GM21423 (cell line): ENCODE results near the gene UCMA.
"Not testable (repeated sequence)": the region's sequence is repeated elsewhere in the genome, so short reads cannot be mapped to it uniquely, and the experiment has no call there.

Experiments
- ATAC-seq: cut with Tn5 transposase; IDR thresholded peaks from one replicate; pipeline ENCODE4 v1.9.1; 2021; ENCODE audit warnings: mild to moderate bottlenecking, moderate library complexity; ENCODE audit not compliant: unreplicated experiment

The UCMA gene

GRCh38 chr10:13234172-13234571, at the start of gene UCMA:
UCMA (minus strand) TSS chr10:13234374; CDS start chr10:13234258, 116 bp downstream.
- no peak for ATAC-seq

- not testable (repeated sequence) for ATAC-seq
Observed at GRCh38 chr10:13282348-13282747, 48.2 kb upstream of the UCMA start.

GRCh38 chr10:13276749-13277365, 42.7 kb upstream of the UCMA start:
- no peak for ATAC-seq

GRCh38 chr10:13276146-13276545, 42.0 kb upstream of the UCMA start:
- ATAC-seq, result not testable (repeated sequence)

- no peak for ATAC-seq
Observed at GRCh38 chr10:13272164-13272571, 38.0 kb upstream of the UCMA start.

- no peak for ATAC-seq
Observed at GRCh38 chr10:13271552-13272163, 37.5 kb upstream of the UCMA start.

DNA sequence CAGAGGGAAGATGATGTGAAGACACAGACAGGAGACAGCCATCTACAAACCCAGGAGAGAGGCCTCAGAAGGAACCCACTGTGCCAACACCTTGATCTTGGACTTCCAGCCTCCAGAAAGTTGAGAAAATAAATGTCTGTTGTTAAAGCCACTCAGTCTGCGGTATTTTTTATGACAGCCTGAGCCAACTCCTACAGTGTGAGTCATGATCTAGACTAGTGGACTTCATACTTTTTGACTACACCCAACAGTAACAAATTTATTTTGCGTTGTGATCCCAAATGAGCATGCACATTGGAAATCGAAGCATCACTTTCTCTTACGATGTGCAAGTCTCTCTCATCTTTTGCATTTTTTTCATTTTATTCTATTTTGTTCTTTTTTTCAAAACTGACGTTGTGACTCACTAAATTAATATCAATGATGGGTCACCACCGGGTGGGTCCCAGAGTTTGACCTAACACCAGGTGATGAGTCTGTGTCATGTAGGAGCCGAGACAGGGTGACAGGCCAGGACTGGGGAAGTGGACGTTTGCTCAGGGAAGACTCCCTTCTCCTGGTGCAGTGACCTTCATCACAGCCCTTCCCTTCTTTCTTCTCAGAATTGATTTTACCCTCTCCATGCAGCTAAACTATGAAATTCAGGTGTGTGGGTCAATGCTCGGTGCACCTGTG, 36.8 kb upstream of the UCMA start:
- ATAC-seq, result no peak

GRCh38 chr10:13268841-13269240, 34.7 kb upstream of the UCMA start:
- no peak for ATAC-seq

DNA sequence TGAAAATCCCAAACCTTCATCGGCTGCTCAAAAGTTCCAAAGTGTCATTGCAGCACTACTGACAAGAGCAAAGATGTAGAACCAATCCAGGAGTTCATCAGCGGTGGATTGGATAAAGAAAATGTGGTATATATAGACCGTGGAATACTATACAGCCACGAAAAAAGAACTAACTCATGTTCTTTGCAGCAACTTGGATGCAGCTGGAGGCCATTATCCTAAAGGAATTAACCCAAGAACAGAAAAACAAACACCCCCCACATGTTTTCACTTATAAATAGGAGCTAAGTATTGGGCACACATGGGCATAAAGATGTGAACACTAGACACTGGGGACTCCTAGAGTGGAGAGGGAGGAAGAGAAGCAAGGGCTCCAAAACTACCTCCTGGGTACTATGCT, 34.1 kb upstream of the UCMA start:
- ATAC-seq, result no peak

DNA sequence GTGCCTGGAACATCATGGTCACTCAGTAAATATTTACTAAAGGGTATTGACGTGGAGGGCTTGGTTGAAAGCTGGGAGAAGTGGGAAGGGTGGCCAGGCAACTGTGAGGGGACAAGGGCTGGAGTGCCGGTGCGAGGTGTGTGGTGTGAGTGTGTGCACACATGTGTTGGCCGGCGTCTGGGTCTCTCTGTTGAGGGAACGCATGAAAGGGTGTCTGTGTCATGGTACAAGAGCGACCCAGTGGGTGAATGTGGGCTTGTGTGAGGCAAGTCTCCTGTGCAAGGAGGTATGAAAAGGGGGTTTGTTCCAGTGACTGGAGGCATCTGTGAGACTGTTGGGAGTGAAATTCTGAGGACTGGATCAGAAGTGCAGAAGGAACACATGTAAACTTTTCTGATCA, 29.4 kb upstream of the UCMA start:
- no peak for ATAC-seq

GRCh38 chr10:13262433-13262832, 28.3 kb upstream of the UCMA start:
- no peak for ATAC-seq

- ATAC-seq, result no peak
Observed at GRCh38 chr10:13257621-13258140, 23.5 kb upstream of the UCMA start.

- no peak for ATAC-seq
Observed at GRCh38 chr10:13256627-13257026, 22.5 kb upstream of the UCMA start.

DNA sequence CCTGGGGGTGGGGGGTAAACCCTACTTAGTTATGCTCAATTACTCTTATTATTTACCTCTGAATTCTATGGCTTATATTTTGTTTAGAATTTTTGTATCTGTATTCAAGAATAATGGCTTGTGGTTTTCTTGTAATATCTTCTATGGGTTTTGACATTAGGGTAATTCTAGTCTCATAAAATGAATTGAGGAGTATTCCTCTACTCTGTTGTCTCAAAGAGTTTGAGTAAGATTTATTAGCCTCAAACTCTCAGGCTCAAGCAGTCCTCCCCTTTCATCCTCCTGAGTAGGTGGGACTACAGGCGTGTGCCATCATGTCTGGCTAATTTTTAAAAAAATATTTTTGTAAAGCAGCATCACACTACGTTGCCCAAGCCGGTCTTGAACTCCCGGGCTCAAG, 19.6 kb upstream of the UCMA start:
- no peak for ATAC-seq

- ATAC-seq, result no peak
Observed at GRCh38 chr10:13247784-13248183, 13.6 kb upstream of the UCMA start.

DNA sequence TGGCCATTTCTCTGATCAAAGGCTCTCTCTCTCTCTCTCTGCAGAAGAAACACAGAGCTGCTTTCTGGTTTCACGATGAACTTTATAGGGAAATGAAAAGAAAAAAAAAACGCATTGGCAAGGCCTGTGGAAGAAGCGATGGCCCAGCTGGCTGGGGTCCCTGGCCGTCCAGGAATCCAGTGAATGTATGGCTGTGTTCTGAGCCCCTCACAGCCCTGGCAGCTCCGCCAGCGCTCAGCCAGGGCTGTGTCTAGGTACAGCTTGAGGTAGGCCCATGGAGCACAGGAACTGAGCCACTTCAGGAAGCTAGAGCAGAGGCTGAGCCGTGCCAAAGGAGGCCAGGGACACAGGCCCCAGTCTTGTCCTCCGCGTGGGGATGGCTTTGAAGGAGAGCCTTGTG, 13.1 kb upstream of the UCMA start:
- no peak for ATAC-seq

GRCh38 chr10:13242260-13242659, 8.1 kb upstream of the UCMA start:
- not testable (repeated sequence) for ATAC-seq

DNA sequence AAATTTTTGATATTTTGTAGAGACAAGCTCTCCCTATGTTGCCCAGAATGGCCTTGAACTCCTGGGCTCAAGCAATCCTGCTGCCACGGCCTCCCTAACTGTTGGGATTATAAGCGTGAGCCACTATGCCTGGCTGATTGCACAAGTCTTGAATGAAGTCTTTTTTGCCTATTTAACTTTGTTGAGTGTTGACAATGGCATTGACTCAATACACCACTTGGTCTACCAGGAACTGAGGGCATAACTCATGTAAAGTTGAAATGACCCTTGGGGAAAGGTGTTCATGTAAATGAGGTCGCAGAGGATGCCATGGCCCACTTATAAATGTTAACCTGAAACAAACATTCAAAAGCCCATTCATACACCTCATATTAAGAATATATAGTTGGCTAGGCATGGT, 7.4 kb upstream of the UCMA start:
- no peak for ATAC-seq

DNA sequence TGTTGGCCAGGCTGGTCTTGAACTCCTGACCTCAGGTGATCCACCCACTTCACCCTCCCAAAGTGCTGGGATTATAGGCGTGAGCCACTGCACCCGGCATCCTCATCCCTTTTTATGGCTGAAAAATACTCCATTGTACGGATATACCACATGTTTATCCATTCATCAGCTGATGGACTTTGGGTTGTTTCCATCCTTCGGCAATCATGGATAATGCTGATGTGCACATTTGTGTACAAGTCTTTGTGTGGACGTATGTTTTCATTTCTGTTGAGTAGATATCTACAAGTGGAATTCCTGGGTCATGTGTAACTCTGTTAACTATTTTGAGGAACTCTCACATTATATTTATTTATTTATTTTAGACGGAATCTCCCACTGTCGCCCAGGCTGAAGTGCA, 5.7 kb upstream of the UCMA start:
- ATAC-seq, result no peak

DNA sequence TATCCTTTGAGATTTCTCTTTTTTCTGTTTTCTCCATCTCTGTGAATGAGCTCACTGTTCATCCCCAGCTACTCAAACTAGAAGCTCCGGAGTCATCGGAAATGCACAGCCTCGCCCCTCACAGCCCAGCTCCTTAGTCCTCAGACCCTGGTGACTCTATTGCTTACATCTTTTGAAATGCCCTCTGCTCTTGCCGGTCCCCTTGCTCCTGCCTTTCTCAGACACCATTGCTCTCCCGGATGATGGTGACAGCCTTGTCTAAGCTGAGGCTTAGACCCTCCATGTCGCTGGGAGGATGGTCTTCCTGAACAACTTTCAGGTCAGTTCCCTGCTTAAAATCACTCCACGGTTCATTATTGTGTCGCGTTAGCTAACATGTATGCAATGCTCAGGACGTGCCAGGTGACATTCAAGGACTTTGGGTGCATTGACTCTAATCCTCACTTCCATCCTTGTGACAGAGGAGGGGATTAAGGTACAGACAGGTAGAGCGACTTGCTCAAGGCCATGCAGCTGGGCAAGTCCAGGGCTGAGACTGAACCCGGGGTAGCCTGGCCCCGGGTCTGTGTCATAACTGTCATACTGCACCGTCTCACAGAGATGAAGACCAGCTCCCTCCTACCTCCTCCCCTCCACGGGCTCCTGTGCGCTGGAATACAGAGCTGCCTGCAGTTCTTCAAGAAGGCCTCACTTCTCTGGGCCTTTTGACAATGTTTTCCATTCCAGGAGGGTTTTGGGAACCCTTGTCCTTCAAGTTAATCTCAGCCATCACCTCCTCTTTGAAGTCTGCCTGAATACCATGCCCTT, 4.3 kb upstream of the UCMA start:
- ATAC-seq, result no peak

GRCh38 chr10:13236638-13237037, 2.5 kb upstream of the UCMA start:
- ATAC-seq, result no peak
